Spleen (tissue), 11 donors: Measurements from ENCODE around the gene SLC29A2. TPM values are rescaled to one million over a fixed set of nuclear protein-coding genes. Genes with fewer than 3 reads are reported as not detected.
A peak's percentile ranks its signal among the peaks of the same experiment; 100 is the strongest.
"Not testable (repeated sequence)": the region's sequence is repeated elsewhere in the genome, so short reads cannot be mapped to it uniquely, and the experiment has no call there.

Experiments
- DNase-seq: peaks from one replicate; pipeline ENCODE4 v3.0.0-alpha.2; 2020
- H3K27ac ChIP-seq, 8 donors: fragments of 200-600 bp; sonication (generic) in 7 of 8; 1 replicate in 4 of 8; 2 replicates in 4 of 8; pipeline versions ENCODE4 v1.5.0 to v1.8.0; 2016 to 2021; ENCODE audit warnings: inconsistent platforms in 4 of 8, mild to moderate bottlenecking in 4 of 8, moderate library complexity in 1 of 8
- H3K27me3 ChIP-seq, 7 donors: fragments of 200-600 bp; sonication (generic) in 6 of 7; replicated peaks in 1 of 7; 1 replicate in 4 of 7; 2 replicates in 3 of 7; pipeline versions ENCODE4 v1.5.0 to v1.8.0; 2016 to 2021; ENCODE audit warnings: inconsistent platforms in 3 of 7, mild to moderate bottlenecking in 1 of 7
- H3K36me3 ChIP-seq, 6 donors: fragments of 200-600 bp; sonication (generic) in 5 of 6; 1 replicate in 4 of 6; 2 replicates in 2 of 6; pipeline versions ENCODE4 v1.5.0 to v1.8.0; 2016 to 2021; ENCODE audit warnings: inconsistent platforms in 2 of 6
- H3K4me1 ChIP-seq, 6 donors: fragments of 200-600 bp; sonication (generic) in 5 of 6; 1 replicate in 3 of 6; 2 replicates in 3 of 6; pipeline versions ENCODE4 v1.5.0 to v1.8.0; 2016 to 2021; ENCODE audit warnings: inconsistent platforms in 3 of 6
- H3K4me3 ChIP-seq, 8 donors: fragments of 200-600 bp; sonication (generic) in 7 of 8; 1 replicate in 4 of 8; 2 replicates in 4 of 8; pipeline versions ENCODE4 v1.5.0 to v1.8.0; 2016 to 2021; ENCODE audit warnings: inconsistent platforms in 4 of 8, mild to moderate bottlenecking in 4 of 8, moderate library complexity in 2 of 8
- H3K9me3 ChIP-seq, 8 donors: fragments of 200-600 bp; sonication (generic) in 7 of 8; 1 replicate in 4 of 8; 2 replicates in 4 of 8; pipeline versions ENCODE4 v1.5.0 to v1.8.0; 2016 to 2021; ENCODE audit warnings: inconsistent platforms in 4 of 8
- POLR2A ChIP-seq, 3 donors: fragments of 450-650 bp; IDR thresholded peaks; one replicate each; pipeline ENCODE4 v1.5.1; 2017; ENCODE audit warnings: antibody characterized with exemption in 3 of 3, mild to moderate bottlenecking in 1 of 3
- POLR2AphosphoS5 ChIP-seq, 3 donors: sonication (generic); formaldehyde crosslinking; IDR thresholded peaks; one replicate each; pipeline ENCODE4 v1.5.1; 2017; ENCODE audit warnings: antibody characterized with exemption in 3 of 3
- WGBS, 5 donors: extraction: QIAGEN DNeasy Blood & Tissue Kit in 3 of 5; methylation state at CpG; one replicate each; pipeline versions ENCODE4 v1.1.5 to v1.1.7; 2013 to 2018; 5-methylcytosine and 5-hydroxymethylcytosine counted together
- intact Hi-C: fragments of 100-400 bp; cut with DNase I; formaldehyde crosslinking; loops from one replicate; pipeline ENCODE4 v1.15.0; 2023; ENCODE audit warnings: low total_unique reads
- polyA plus RNA-seq, 3 donors: library from polyadenylated mRNA; stranded (reverse); fragments of 200-250 nt; gene quantifications; one replicate each; pipeline ENCODE4 v1.2.1, GENCODE V29; 2013
- total RNA-seq, 7 donors: library from RNA; depleted of rRNA in 3 of 7; stranded (reverse); fragments of >200 nt in 3 of 7; fragmentation: NEBNext Ultra II Directional in 4 of 7; extraction: Animal tissue kit (Norgen Biotek cat#: 25700) in 4 of 7; gene quantifications; one replicate each; pipeline versions ENCODE4 v1.1.0 to v1.2.1, GENCODE V29; 2016 to 2021
- TF ChIP-seq, protein P1 (sequence below), 11 experiments: fragments of 200-600 bp in 7 of 11; fragments of 450-650 bp in 4 of 11; sonication (generic) in 4 of 11; IDR thresholded peaks in 8 of 11; conservative IDR thresholded peaks in 3 of 11; 1 replicate in 7 of 11; 2 replicates in 4 of 11; pipeline versions ENCODE4 v1.4.0 to v1.8.0; 2016 to 2021; ENCODE audit warnings: antibody characterized with exemption in 11 of 11, inconsistent platforms in 4 of 11, mild to moderate bottlenecking in 1 of 11
- donor health status: healthy with polysubstance abuse.
- donor health status: DM: no; HTN: no; CAD: no; lungs with moderate emphysema.
- donor health status: DM: no; HTN: no; CAD: no.
- donor health status: Bipolar disorder and iron deficiency.
- donor health status: healthy.
- donor health status: DM: no; HTN: no; CAD: no.
- donor health status: DM: yes; HTN: yes; CAD: no.

The SLC29A2 gene
- total and polyA plus RNA-seq, 10 donors = 1.9 to 8.4 (median 4.5) TPM

DNA sequence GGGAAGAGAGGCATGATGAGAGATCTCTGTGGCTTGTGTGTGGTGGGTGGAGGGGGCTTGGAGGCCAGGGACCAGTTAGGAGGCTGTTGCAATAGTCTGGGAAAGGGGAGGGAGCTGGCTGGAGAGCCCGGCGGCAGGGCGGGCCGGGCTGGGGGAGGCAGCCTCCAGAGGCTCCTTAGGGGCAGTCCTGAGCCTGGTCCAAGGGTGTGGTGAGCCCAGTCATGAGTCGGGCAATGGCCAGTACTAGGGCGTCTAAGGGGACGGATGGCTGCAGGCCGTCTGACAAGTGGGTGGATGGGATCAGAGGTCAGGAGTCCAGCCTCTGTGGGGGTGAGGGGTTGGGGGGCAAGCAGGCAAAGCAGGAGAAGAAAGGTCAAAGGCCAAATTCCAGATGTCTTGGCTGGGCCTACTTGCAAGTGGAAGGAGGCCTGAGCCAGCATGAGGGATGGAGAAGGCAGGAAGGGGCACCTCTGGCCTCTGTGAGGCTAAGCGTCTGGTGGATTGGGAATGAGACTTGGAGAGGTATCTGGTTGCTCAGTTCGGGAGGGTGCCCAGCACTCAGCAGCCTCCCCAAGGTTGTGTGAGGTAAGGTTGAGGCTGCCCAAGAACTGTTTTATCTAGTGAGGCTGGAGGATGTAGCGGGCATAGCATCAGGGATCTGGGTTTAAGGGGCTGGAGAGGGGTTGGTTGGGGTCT is 48.7 kb downstream of the SLC29A2 start:
- no peak for DNase-seq
- WGBS, 5 donors = 77 to 86% (median 82%) methylated on average over 9 to 11 of the region's 11 CpGs
- Histone ChIP-seq H3K4me1 (peaks cover 10 to 52% (median 35%) of the 10 kb centered on the region in 6 donors), H3K9me3 (no peaks in the 10 kb centered on the region), H3K36me3 (no peaks in the 10 kb centered on the region), H3K27ac (no peak overlapping the region), H3K27me3 (peaks cover 0 to 2% (median 0%) of the 10 kb centered on the region in 7 donors), H3K4me3 (no peak overlapping the region)
- intact Hi-C loops = no loop called here
- TF ChIP-seq, protein P1, sequence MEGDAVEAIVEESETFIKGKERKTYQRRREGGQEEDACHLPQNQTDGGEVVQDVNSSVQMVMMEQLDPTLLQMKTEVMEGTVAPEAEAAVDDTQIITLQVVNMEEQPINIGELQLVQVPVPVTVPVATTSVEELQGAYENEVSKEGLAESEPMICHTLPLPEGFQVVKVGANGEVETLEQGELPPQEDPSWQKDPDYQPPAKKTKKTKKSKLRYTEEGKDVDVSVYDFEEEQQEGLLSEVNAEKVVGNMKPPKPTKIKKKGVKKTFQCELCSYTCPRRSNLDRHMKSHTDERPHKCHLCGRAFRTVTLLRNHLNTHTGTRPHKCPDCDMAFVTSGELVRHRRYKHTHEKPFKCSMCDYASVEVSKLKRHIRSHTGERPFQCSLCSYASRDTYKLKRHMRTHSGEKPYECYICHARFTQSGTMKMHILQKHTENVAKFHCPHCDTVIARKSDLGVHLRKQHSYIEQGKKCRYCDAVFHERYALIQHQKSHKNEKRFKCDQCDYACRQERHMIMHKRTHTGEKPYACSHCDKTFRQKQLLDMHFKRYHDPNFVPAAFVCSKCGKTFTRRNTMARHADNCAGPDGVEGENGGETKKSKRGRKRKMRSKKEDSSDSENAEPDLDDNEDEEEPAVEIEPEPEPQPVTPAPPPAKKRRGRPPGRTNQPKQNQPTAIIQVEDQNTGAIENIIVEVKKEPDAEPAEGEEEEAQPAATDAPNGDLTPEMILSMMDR (IDR thresholded peaks at IDR 0.05 in 8 of 11, conservative IDR thresholded peaks at IDR 0.05 in 3 of 11) = no peak
- TF ChIP-seq POLR2AphosphoS5 (IDR thresholded peaks at IDR 0.05) (no peak), POLR2A (IDR thresholded peaks at IDR 0.05) (no peak)

DNA sequence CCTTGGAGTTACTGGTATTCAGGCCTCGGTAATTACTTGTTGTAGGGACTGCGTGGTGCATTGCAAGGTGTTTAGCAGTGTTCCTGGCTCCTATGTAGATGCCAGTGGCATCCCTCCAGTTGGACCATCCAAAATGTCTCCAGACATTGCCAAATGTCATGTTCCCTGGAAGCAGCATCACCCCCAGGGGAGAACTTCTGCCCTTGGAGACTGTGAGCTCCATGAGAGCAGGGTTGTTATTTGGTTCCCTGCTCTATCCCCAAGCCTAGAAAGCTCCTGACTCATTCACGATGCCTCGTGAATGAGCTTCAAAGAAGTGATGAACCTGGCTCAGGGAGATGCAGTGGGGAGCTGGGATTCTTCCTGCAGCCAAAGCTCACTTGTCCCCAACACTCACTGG is 50.0 kb downstream of the SLC29A2 start:
- WGBS, 5 donors = 83 to 95% (median 94%) methylated on average over 4 of the region's 4 CpGs
- Histone ChIP-seq H3K27ac (no peak overlapping the region), H3K4me1 (peaks cover 13 to 52% (median 36%) of the 10 kb centered on the region in 6 donors), H3K36me3 (no peaks in the 10 kb centered on the region), H3K4me3 (no peak overlapping the region), H3K27me3 (peaks cover 0 to 14% (median 0%) of the 10 kb centered on the region in 7 donors), H3K9me3 (no peaks in the 10 kb centered on the region)
- intact Hi-C loops = no loop called here
- DNase-seq = no peak
- TF ChIP-seq POLR2AphosphoS5 (IDR thresholded peaks at IDR 0.05) = no peak
- no peak for TF ChIP-seq POLR2A (IDR thresholded peaks at IDR 0.05)
- TF ChIP-seq, protein P1 (IDR thresholded peaks at IDR 0.05 in 8 of 11, conservative IDR thresholded peaks at IDR 0.05 in 3 of 11) = no peak

DNA sequence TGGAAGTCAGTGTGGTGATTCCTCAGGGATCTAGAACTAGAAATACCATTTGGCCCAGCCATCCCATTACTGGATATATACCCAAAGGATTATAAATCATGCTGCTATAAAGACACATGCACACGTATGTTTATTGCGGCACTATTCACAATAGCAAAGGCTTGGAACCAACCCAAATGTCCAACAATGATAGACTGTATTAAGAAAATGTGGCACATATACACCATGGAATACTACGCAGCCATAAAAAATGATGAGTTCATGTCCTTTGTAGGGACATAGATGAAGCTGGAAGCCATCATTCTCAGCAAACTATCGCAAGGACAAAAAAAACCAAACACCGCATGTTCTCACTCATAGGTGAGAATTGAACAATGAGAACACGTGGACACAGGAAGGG is 50.8 kb downstream of the SLC29A2 start:
- H3K4me3 ChIP-seq, H3K27ac ChIP-seq, intact Hi-C loops, H3K36me3 ChIP-seq, H3K9me3 ChIP-seq, DNase-seq: not testable (repeated sequence)
- 84 to 92% (median 88%) methylated on average over 6 of the region's 6 CpGs for WGBS, 5 donors
- Histone ChIP-seq H3K27me3 (peaks cover 0 to 22% (median 0%) of the 10 kb centered on the region in 7 donors), H3K4me1 (peaks cover 13 to 52% (median 34%) of the 10 kb centered on the region in 6 donors)

DNA sequence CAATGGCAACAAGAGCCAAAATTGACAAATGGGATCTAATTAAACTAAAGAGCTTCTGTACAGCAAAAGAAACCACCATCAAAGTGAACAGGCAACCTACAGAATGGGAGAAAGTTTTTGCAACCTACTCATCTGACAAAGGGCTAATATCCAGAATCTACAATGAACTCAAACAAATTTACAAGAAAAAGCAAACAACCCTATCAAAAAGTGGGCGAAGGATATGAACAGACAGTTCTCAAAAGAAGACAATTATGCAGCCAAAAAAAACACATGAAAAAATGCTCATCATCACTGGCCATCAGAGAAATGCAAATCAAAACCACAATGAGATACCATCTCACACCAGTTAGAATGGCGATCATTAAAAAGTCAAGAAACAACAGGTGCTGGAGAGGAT is 51.3 kb downstream of the SLC29A2 start:
- intact Hi-C loops, DNase-seq, H3K4me3 ChIP-seq, H3K9me3 ChIP-seq, H3K27ac ChIP-seq, H3K36me3 ChIP-seq: not testable (repeated sequence)
- H3K4me1 ChIP-seq = peaks cover 13 to 52% (median 32%) of the 10 kb centered on the region in 6 donors
- 85 to 95% (median 92%) methylated on average over 1 to 2 of the region's 2 CpGs for WGBS, 5 donors
- peaks cover 0 to 26% (median 0%) of the 10 kb centered on the region in 7 donors for H3K27me3 ChIP-seq

DNA sequence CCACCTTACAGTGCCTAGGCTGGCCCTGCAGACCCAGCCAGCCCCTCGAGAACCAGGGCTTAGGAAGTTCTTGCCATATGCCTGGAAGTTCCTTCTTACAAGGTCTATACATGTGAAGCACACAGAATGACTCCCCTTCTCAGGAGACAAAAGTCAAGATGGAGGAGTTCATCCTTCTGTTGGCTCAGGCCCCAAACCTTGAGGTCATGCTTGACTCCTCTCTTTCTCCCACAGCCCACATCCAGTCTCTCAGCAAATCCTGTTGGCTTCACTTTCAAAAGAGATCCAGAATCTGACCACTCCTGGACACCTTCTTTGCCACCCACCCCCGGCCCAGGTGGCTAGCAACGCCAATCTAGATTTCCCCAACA is 53.0 kb downstream of the SLC29A2 start:
- Histone ChIP-seq H3K9me3 (no peaks in the 10 kb centered on the region), H3K27me3 (peaks cover 0 to 26% (median 0%) of the 10 kb centered on the region in 7 donors), H3K4me1 (peaks cover 13 to 60% (median 36%) of the 10 kb centered on the region in 6 donors), H3K4me3 (no peak overlapping the region), H3K36me3 (no peaks in the 10 kb centered on the region), H3K27ac (peak overlapping the region; percentile 60 to 91 (median 80))
- intact Hi-C loops = no loop called here
- no peak for DNase-seq
- TF ChIP-seq, protein P1 (IDR thresholded peaks at IDR 0.05 in 8 of 11, conservative IDR thresholded peaks at IDR 0.05 in 3 of 11) = no peak
- TF ChIP-seq POLR2A (IDR thresholded peaks at IDR 0.05) (no peak), POLR2AphosphoS5 (IDR thresholded peaks at IDR 0.05) (no peak)
- WGBS, 5 donors = 56 to 73% (median 60%) methylated on average over 3 of the region's 3 CpGs
